ENCODE data around the gene ADH1B. TPM values are rescaled to one million over a fixed set of nuclear protein-coding genes. Genes with fewer than 3 reads are reported as not detected.

Gene ADH1B
- total and polyA plus RNA-seq, 2 of the 4 experiments (the other 2 are of a cell fraction) = 0.36 to 0.46 TPM

DNA sequence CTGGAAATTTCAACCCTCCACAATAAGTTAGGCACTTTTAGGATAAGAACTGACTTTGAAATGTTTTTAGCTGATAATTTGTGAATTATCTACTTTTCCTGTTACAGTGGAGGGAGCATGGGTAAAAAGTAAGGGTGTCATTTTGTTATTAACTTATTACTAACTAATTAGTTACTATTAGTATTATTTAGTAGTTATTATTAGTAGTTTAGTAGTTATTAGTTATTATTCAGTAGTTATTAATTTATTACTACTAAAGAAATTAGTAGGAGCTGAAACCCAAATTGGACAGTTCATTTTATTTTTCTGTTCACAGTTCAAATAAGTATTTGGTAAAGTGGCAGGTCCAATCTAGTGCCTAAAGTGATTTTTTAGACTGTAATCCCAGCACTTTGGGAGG is 35.8 kb downstream of the ADH1B start:
- Histone ChIP-seq H3K4me3 (ENCODE audit: insufficient read depth, low read depth, low read length) (no peak overlapping the region), H3K27ac (ENCODE audit: insufficient read depth, low read length) (no peak overlapping the region), H3K27me3 (ENCODE audit: control insufficient read depth, insufficient read depth, low read length) (no peaks in the 10 kb centered on the region), H3K4me1 (ENCODE audit: control insufficient read depth, insufficient read depth, low read length) (no peaks in the 10 kb centered on the region), H3K14ac (replicated peaks; ENCODE audit: low read depth, low read length) (no peak overlapping the region), H2BK20ac (ENCODE audit: low read depth, low read length) (no peak overlapping the region), H3K4me2 (ENCODE audit: low read depth, low read length) (no peak overlapping the region), H3K36me3 (ENCODE audit: control insufficient read depth, insufficient read depth, low read length) (no peaks in the 10 kb centered on the region), H3K23ac (ENCODE audit: low read depth, low read length) (no peak overlapping the region), H4K20me1 (ENCODE audit: insufficient read depth, low read length) (no peaks in the 10 kb centered on the region), H3K9me3 (ENCODE audit: control insufficient read depth, insufficient read depth, low read length) (no peaks in the 10 kb centered on the region), H2AK5ac (ENCODE audit: low read depth, low read length) (no peak overlapping the region), H2AK9ac (replicated peaks; ENCODE audit: low read depth, low read length, poor library complexity) (no peak overlapping the region), H3K79me1 (ENCODE audit: low read depth in 1 of 2, low read length in 2 of 2) (no peaks in the 10 kb centered on the region), H2BK15ac (ENCODE audit: low read depth, low read length) (no peak overlapping the region), H3K18ac (ENCODE audit: low read depth, low read length) (no peak overlapping the region), H2AFZ (replicated peaks; ENCODE audit: low read length, poor library complexity) (no peak overlapping the region), H3K4ac (ENCODE audit: low read depth, low read length) (no peak overlapping the region), H4K8ac (ENCODE audit: low read depth in 2 of 2, low read length in 2 of 2) (no peak overlapping the region), H4K91ac (ENCODE audit: insufficient read depth, low read depth, low read length) (no peak overlapping the region), H3K9ac (ENCODE audit: low read depth, low read length) (no peak overlapping the region), H2BK5ac (ENCODE audit: low read depth, low read length, poor library complexity, severe bottlenecking) (no peak overlapping the region), H3K9me1 (ENCODE audit: insufficient read depth, low read length) (no peaks in the 10 kb centered on the region), H4K5ac (ENCODE audit: low read depth, low read length) (no peak overlapping the region), H2BK120ac (ENCODE audit: low read depth, low read length) (no peak overlapping the region), H3K56ac (ENCODE audit: extremely low read depth, insufficient read depth, low read length) (no peak overlapping the region)
- POLR2A ChIA-PET (ENCODE audit: unreplicated experiment) = no interaction called here
- ATAC-seq (ENCODE audit: low read depth) (no peak), DNase-seq (no peak)
- BruUV-seq (replicated peaks) = no TSS peak
- intact Hi-C loops (cut with micrococcal nuclease) = no loop called here
- no peak for TF ChIP-seq CEBPB (IDR thresholded peaks at IDR 0.05; ENCODE audit: low read depth, low read length)
- TF ChIP-seq RCOR1 (IDR thresholded peaks at IDR 0.05; ENCODE audit: insufficient replicate concordance, low read length) = no peak
- TF ChIP-seq, protein P1, sequence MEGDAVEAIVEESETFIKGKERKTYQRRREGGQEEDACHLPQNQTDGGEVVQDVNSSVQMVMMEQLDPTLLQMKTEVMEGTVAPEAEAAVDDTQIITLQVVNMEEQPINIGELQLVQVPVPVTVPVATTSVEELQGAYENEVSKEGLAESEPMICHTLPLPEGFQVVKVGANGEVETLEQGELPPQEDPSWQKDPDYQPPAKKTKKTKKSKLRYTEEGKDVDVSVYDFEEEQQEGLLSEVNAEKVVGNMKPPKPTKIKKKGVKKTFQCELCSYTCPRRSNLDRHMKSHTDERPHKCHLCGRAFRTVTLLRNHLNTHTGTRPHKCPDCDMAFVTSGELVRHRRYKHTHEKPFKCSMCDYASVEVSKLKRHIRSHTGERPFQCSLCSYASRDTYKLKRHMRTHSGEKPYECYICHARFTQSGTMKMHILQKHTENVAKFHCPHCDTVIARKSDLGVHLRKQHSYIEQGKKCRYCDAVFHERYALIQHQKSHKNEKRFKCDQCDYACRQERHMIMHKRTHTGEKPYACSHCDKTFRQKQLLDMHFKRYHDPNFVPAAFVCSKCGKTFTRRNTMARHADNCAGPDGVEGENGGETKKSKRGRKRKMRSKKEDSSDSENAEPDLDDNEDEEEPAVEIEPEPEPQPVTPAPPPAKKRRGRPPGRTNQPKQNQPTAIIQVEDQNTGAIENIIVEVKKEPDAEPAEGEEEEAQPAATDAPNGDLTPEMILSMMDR (conservative IDR thresholded peaks at IDR 0.05; ENCODE audit: low read depth, low read length) = no peak
- TF ChIP-seq USF2 (IDR thresholded peaks at IDR 0.05; ENCODE audit: low read depth, low read length) = no peak
- TF ChIP-seq BHLHE40 (IDR thresholded peaks at IDR 0.05; ENCODE audit: low read depth, low read length) = no peak
- TF ChIP-seq MAFK (IDR thresholded peaks at IDR 0.05; ENCODE audit: low read depth, low read length) = no peak
- no peak for TF ChIP-seq MAZ (IDR thresholded peaks at IDR 0.05; ENCODE audit: borderline replicate concordance, low read depth, low read length)
- no peak for TF ChIP-seq SMC3 (IDR thresholded peaks at IDR 0.05; ENCODE audit: low read depth, low read length)
- TF ChIP-seq MXI1 (IDR thresholded peaks at IDR 0.05; ENCODE audit: borderline replicate concordance, low read depth, low read length) = no peak
- no peak for TF ChIP-seq FOS (IDR thresholded peaks at IDR 0.05; ENCODE audit: low read depth, low read length)
- no peak for TF ChIP-seq RFX5 (IDR thresholded peaks at IDR 0.05; ENCODE audit: low read depth, low read length)
- TF ChIP-seq POLR2A (IDR thresholded peaks at IDR 0.05; ENCODE audit: low read depth, low read length) = no peak
- TF ChIP-seq, protein P2, sequence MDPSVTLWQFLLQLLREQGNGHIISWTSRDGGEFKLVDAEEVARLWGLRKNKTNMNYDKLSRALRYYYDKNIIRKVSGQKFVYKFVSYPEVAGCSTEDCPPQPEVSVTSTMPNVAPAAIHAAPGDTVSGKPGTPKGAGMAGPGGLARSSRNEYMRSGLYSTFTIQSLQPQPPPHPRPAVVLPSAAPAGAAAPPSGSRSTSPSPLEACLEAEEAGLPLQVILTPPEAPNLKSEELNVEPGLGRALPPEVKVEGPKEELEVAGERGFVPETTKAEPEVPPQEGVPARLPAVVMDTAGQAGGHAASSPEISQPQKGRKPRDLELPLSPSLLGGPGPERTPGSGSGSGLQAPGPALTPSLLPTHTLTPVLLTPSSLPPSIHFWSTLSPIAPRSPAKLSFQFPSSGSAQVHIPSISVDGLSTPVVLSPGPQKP (IDR thresholded peaks at IDR 0.05; ENCODE audit: borderline replicate concordance, low read depth, low read length) = no peak
- no peak for TF ChIP-seq CHD1 (IDR thresholded peaks at IDR 0.05; ENCODE audit: low read depth, low read length)
- TF ChIP-seq NFE2L2 (IDR thresholded peaks at IDR 0.05; ENCODE audit: low read depth, low read length) = no peak
- TF ChIP-seq RAD21 (IDR thresholded peaks at IDR 0.05; ENCODE audit: low read length) = no peak
- CTCF ChIA-PET = no interaction called here
- dilution Hi-C loops (cut with HindIII; ENCODE audit: low sequenced_read_pairs, unreplicated experiment) = no loop called here
- in situ Hi-C loops (cut with MboI; ENCODE audit: low sequenced_read_pairs) = no loop called here
